GM13976 (cell line): ENCODE data around the gene TAOK3.

Experiments
- DNase-seq: peaks from one replicate; pipeline ENCODE4 v3.0.0; 2012; ENCODE audit warnings: low spot score
- CTCF ChIP-seq: IDR thresholded peaks from 2 replicates; pipeline ENCODE4 v1.5.1; 2012; ENCODE audit warnings: borderline replicate concordance, mild to moderate bottlenecking; ENCODE audit not compliant: insufficient read depth; ENCODE audit errors: extremely low read depth, missing control alignments, control extremely low read depth
- in situ Hi-C: fragments of 300-500 bp; cut with MboI; formaldehyde crosslinking; loops from one replicate; pipeline ENCODE4 v1.12.0; 2022; ENCODE audit warnings: low sequenced_read_pairs, mixed read lengths, inconsistent platforms; ENCODE audit not compliant: unreplicated experiment

Gene TAOK3

GRCh38 chr12:118126119-118126757 is 246.5 kb downstream of the TAOK3 start:
- no peak for TF ChIP-seq CTCF
- in situ Hi-C loops, result no loop called here

GRCh38 chr12:118125743-118126118 is 247.0 kb downstream of the TAOK3 start:
- no peak for TF ChIP-seq CTCF
- no peak for DNase-seq
- in situ Hi-C loops, result no loop called here

More at GRCh38 chr12:118126119-118126757, 246.5 kb downstream of the TAOK3 start:
- no peak for DNase-seq

GRCh38 chr12:118124333-118124874 is 248.3 kb downstream of the TAOK3 start:
- in situ Hi-C loops, result no loop called here
- TF ChIP-seq CTCF, result no peak
- DNase-seq, result no peak

GRCh38 chr12:118122264-118122663 is 250.4 kb downstream of the TAOK3 start:
- DNase-seq, result no peak
- in situ Hi-C loops, result no loop called here
- no peak for TF ChIP-seq CTCF

- in situ Hi-C loops, result no loop called here
- peak; percentile 50 for TF ChIP-seq CTCF
- peak; percentile 87 for DNase-seq
Measured at GRCh38 chr12:118120579-118121363, 251.9 kb downstream of the TAOK3 start.

- no peak for DNase-seq
- no peak for TF ChIP-seq CTCF
- in situ Hi-C loops, result no loop called here
Measured at GRCh38 chr12:118119449-118119879, 253.2 kb downstream of the TAOK3 start.
